HG02759 (cell line): ENCODE results near the gene CAND2.
"Not testable (repeated sequence)": the region's sequence is repeated elsewhere in the genome, so short reads cannot be mapped to it uniquely, and the experiment has no call there.

ENCODE experiments used
- ATAC-seq: cut with Tn5 transposase; IDR thresholded peaks from one replicate; pipeline ENCODE4 v1.9.1; 2021; ENCODE audit warnings: mild to moderate bottlenecking, moderate library complexity; ENCODE audit not compliant: unreplicated experiment

CAND2 gene

GRCh38 chr3:12769761-12770160 is 26.7 kb upstream of the CAND2 start:
- no peak for ATAC-seq

- ATAC-seq: no peak
Observed at GRCh38 chr3:12771236-12771635, 25.2 kb upstream of the CAND2 start.

GRCh38 chr3:12772462-12772861 is 24.0 kb upstream of the CAND2 start:
- ATAC-seq: no peak

GRCh38 chr3:12773030-12773709 is 23.3 kb upstream of the CAND2 start:
- ATAC-seq: no peak

- ATAC-seq: no peak
Observed at GRCh38 chr3:12773710-12774086, 22.8 kb upstream of the CAND2 start.

- no peak for ATAC-seq
Observed at GRCh38 chr3:12774619-12775018, 21.9 kb upstream of the CAND2 start.

GRCh38 chr3:12775226-12775625 is 21.3 kb upstream of the CAND2 start:
- no peak for ATAC-seq

GRCh38 chr3:12775970-12776369 is 20.5 kb upstream of the CAND2 start:
- not testable (repeated sequence) for ATAC-seq

- ATAC-seq: no peak
Observed at GRCh38 chr3:12777171-12777570, 19.3 kb upstream of the CAND2 start.

GRCh38 chr3:12780751-12781150 is 15.7 kb upstream of the CAND2 start:
- ATAC-seq: no peak

- no peak for ATAC-seq
Observed at GRCh38 chr3:12782172-12782815, 14.2 kb upstream of the CAND2 start.

- no peak for ATAC-seq
Observed at GRCh38 chr3:12785096-12785495, 11.4 kb upstream of the CAND2 start.

GRCh38 chr3:12787346-12787745 is 9.1 kb upstream of the CAND2 start:
- not testable (repeated sequence) for ATAC-seq

GRCh38 chr3:12787967-12788690 is 8.4 kb upstream of the CAND2 start:
- not testable (repeated sequence) for ATAC-seq

GRCh38 chr3:12791430-12791829 is 5.0 kb upstream of the CAND2 start:
- no peak for ATAC-seq

GRCh38 chr3:12793701-12794100 is 2.8 kb upstream of the CAND2 start:
- no peak for ATAC-seq

- no peak for ATAC-seq
Observed at GRCh38 chr3:12797124-12797891, 828 bp downstream of the CAND2 start.

- no peak for ATAC-seq
Observed at GRCh38 chr3:12797892-12798558, 1.5 kb downstream of the CAND2 start.

- no peak for ATAC-seq
Observed at GRCh38 chr3:12798559-12799179, 2.2 kb downstream of the CAND2 start.
